Stimulated activated CD8-positive, alpha-beta memory T cell treated with anti-CD3 and anti-CD28 coated beads, Interleukin-4, amount 100 ng/mL, for 1 hour (primary cell): Measurements from ENCODE around the gene TUBAL3.
"Not testable (repeated sequence)": the region's sequence is repeated elsewhere in the genome, so short reads cannot be mapped to it uniquely, and the experiment has no call there.

Source experiments
- DNase-seq, 2 donors: peaks; one replicate each; pipeline ENCODE4 v3.0.0-alpha.2; 2020; ENCODE audit warnings: low read depth in 2 of 2, low spot score in 1 of 2

Gene TUBAL3

GRCh38 chr10:5424751-5425150 lies 20.1 kb upstream of the TUBAL3 start:
- DNase-seq: no peak

GRCh38 chr10:5423771-5424170 lies 19.1 kb upstream of the TUBAL3 start:
- no peak for DNase-seq

GRCh38 chr10:5419466-5420094 lies 15.0 kb upstream of the TUBAL3 start:
- no peak for DNase-seq

GRCh38 chr10:5418584-5418983 lies 14.0 kb upstream of the TUBAL3 start:
- no peak for DNase-seq

- DNase-seq: no peak
Observed at GRCh38 chr10:5416981-5417380, 12.4 kb upstream of the TUBAL3 start.

GRCh38 chr10:5413012-5413938 lies 8.6 kb upstream of the TUBAL3 start:
- DNase-seq: no peak

GRCh38 chr10:5412277-5412941 lies 7.8 kb upstream of the TUBAL3 start, which contains the start of gene NET1:
NET1 (plus strand) TSS chr10:5412557; CDS start chr10:5412693, 136 bp downstream.
- DNase-seq: peak in 1 of 2 donors; percentile 44

- no peak for DNase-seq
Observed at GRCh38 chr10:5411941-5412276, 7.3 kb upstream of the TUBAL3 start.

- DNase-seq: not testable (repeated sequence)
Observed at GRCh38 chr10:5410787-5411186, 6.2 kb upstream of the TUBAL3 start.

- no peak for DNase-seq
Observed at GRCh38 chr10:5406918-5407317, 2.3 kb upstream of the TUBAL3 start.

GRCh38 chr10:5402798-5403197 lies 1.8 kb downstream of the TUBAL3 start:
- no peak for DNase-seq

GRCh38 chr10:5400468-5401240 lies 4.0 kb downstream of the TUBAL3 start:
- DNase-seq: no peak

GRCh38 chr10:5399332-5399731 lies 5.3 kb downstream of the TUBAL3 start:
- DNase-seq: no peak

GRCh38 chr10:5396556-5397300 lies 7.9 kb downstream of the TUBAL3 start:
- DNase-seq: no peak

- DNase-seq: no peak
Observed at GRCh38 chr10:5395168-5395567, 9.5 kb downstream of the TUBAL3 start.

- DNase-seq: no peak
Observed at GRCh38 chr10:5393529-5393928, 11.1 kb downstream of the TUBAL3 start.

- no peak for DNase-seq
Observed at GRCh38 chr10:5391790-5392189, 12.8 kb downstream of the TUBAL3 start.

GRCh38 chr10:5390607-5391205 lies 13.9 kb downstream of the TUBAL3 start:
- DNase-seq: no peak

- DNase-seq: no peak
Observed at GRCh38 chr10:5387169-5387568, 17.5 kb downstream of the TUBAL3 start.

- no peak for DNase-seq
Observed at GRCh38 chr10:5385224-5385623, 19.4 kb downstream of the TUBAL3 start.
